GM19099 (cell line): ENCODE measurements around the gene RP9.

Experiments used
- POLR2A ChIP-seq: IDR thresholded peaks from 3 replicates; pipeline ENCODE4 v1.6.1; 2011; ENCODE audit warnings: low read depth; ENCODE audit not compliant: insufficient read length; ENCODE audit errors: extremely low read depth

RP9 gene

DNA sequence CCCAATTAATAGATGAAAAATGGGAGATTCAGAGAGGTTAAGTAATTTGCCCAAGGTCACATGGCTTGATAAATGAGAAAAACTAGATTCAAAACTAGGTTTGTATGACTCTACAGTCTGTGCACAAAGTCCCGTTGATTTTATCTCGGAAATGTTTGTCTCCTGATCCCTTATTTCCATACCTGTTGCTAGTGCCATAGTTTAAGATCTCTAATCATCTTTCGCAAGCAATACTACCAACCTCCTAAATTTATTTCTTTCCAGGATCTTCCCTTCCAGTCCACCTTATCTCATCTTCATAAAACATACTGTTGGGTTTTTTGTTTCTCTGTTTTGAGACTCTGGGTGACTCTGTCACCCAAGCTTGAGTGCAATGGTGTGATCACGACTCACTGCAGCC, 49.6 kb downstream of the RP9 start:
- TF ChIP-seq POLR2A: no peak

DNA sequence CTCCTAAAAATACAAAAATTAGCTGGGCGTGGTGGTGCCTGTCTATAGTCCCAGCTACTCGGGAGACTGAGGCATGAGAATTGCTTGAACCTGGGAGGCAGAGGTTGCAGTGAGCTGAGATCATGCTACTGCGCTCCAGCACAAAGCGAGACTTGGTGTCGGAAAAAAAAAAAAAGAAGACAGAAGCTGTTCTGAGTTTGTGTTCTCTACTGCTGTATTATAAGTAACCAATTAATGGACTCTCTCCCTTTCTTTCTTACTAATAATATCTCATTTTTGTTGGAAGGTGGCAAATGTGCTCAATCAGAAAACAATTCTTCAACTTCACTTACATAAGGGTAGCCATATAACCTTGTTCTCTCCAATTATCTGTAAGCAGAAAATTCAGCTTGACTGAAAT, 54.0 kb downstream of the RP9 start:
- TF ChIP-seq POLR2A: no peak

DNA sequence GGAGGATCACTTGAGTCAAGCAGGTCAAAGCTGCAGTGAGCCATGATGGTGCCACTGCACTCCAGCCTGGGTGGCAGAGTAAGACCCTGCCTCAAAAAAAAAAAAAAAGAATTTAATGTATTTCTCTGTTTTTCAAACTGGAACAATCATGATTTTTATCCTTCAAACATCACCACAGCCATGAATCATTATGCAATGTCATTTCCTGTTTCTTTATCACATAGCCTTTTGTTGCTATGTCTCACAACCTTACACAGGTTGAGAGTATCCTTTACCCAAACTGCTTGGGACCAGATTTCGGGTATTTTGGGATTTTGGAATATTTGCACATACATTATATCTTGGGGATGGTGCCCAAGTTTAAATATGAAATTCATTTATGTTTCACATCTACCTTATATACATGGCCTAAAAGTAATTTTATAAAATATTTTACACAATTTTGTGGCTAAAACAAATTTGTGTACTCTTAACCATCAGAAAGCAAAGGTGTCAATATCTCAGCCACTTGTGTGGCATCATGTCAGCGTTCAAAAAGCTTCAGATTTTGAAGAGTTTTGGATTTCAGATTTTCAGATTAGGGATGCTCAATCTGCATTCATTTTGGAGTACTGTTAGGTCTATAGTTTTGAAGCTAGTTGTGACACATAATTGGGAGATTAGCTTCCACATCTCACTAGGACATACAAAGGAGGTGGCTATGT, 54.8 kb downstream of the RP9 start:
- TF ChIP-seq POLR2A: no peak

DNA sequence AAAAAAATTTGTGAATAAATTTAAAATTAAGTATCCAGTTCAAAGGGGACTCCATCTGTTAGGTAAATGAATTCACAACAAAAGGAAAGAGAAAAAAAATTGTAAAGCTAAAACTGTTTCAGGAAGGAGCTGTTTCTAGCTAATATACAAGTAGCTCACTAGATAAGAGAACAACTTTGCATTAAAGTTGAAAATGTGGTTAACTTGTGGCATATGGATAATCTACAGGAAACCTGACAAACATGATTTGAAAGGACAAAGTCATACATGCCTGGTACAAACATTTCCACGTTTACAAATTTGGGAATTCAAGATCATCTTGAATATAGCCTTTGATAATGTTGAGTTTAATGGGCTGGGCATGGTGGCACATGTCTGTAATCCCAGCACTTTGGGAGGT, 55.5 kb downstream of the RP9 start:
- TF ChIP-seq POLR2A: no peak

DNA sequence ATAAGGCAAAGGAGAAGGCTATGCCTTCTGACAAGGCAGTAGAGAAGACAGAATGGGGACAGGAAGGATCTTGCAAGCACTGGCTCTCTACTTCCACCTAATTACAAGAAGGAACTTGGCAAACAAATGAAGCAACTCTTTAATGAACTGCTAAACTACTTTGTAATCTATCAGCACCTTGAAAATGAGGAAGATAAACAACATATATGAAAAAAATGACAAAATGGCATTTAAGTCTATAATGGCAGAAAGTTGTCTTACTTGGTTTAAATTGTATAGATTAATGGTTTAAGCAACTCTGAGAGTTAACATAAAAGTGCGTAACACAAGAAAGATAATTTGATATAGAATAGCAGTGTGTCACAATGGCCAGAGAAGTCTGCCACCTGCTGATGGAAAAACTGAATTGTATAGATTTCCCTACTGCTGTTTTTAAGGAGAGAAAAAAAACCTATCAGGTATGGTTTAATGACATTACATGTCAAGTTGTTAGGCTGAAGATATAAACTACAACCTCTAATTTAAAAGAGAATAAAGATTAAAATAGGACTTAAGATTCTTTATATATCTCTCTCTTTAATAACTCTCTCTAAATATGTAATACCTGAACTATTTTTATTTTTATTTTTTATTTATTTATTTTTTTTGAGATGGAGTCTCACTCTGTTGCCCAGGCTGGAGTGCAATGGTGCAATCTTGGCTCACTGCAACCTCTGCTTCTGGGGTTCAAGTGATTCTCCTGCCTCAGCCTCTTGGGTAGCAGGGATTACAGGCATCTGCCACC, 58.5 kb downstream of the RP9 start:
- no peak for TF ChIP-seq POLR2A

DNA sequence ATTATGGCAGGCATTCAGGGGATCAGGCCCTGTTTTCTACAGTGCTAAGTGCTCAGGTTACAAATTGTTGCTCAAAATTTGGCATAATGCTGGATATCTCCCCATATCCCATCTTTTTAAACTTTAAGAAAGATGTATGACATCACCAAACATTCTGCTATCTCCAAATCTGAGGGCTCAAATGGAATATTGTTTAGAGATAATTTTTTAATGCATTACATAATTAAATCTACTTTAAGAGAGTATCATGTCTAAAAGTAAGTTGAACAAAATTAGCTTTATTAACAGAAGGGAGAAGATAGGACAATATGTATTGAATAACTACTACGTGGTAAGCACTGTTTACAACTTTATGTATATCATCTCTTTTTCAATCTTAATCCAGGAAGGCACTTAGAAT, 60.5 kb downstream of the RP9 start:
- TF ChIP-seq POLR2A: no peak

DNA sequence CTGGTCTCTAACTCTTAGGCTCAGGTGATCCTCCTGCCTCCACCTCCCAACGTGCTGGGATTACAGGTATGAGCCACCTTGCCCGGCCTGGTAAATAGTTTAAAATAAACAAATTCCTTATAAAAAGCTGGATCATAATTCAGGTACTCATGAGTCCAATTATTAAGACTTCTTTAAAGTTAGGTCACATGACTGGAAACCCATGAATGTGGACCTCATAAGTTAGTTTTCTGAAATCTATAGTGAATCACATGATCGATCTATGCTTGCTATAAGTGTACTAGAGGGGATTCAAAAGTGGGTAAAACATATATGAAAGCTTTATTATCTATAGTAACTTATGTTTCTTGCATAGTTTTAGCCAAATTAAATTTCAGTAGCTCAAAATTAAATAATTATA, 60.9 kb downstream of the RP9 start:
- TF ChIP-seq POLR2A: no peak

DNA sequence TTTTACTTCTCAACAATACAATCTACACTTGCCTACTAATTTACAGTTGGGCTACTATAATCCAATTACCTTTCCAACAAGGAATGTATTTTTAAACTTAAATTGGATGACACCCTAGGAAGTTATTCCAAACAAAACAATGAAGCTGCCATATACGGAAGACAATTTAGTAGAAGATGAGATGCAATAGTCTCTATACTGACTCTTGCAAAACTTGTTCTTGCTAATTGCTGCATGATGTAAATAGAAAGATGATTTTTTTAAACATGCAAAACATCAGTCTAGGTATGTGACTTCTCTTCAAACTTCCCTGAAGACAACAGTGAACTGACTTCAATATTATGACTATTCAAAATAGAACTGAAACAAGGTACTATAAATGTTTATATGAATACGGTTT, 64.2 kb downstream of the RP9 start:
- no peak for TF ChIP-seq POLR2A
